ENCODE data around the gene RFX4.

RFX4 gene

DNA sequence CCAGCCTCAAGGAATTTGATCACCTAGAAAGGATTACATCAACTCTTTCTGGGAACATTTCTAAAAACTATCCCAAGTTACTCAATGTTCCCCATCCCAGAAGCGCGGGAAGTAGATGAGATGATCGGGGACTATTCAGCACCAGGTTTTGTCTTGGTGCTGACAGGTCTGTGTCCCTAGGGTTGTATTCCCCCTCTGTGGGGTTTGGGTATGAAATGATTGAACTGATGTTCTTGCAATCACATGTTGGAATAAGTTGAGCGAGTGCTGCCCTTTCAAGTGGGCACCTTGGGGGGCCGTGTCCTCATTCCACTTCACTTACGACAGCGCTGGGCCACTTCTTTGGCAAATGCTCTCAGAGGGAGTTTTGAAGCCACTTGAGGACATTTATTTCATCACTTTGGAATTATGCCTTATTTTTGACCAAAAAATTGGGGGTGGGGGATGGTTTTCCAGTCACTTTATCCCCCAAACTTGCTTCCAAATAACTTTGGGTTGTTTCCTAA is 69.8 kb downstream of the RFX4 start:
- Histone ChIP-seq H3K4me1 (ENCODE audit: insufficient read depth, low read length) (no peaks in the 10 kb centered on the region), H3K9me3 (ENCODE audit: low read length) (no peaks in the 10 kb centered on the region), H3K36me3 (ENCODE audit: insufficient read depth, low read length) (no peaks in the 10 kb centered on the region), H3K27ac (ENCODE audit: low read depth, low read length) (no peak overlapping the region), H3K27me3 (ENCODE audit: control insufficient read depth in 1 of 2, insufficient read depth in 2 of 2, low read length in 2 of 2) (no peaks in the 10 kb centered on the region), H3K4me3 (ENCODE audit: low read depth in 1 of 2, low read length in 2 of 2) (no peak overlapping the region), H3K9ac (ENCODE audit: low read length) (no peak overlapping the region)

DNA sequence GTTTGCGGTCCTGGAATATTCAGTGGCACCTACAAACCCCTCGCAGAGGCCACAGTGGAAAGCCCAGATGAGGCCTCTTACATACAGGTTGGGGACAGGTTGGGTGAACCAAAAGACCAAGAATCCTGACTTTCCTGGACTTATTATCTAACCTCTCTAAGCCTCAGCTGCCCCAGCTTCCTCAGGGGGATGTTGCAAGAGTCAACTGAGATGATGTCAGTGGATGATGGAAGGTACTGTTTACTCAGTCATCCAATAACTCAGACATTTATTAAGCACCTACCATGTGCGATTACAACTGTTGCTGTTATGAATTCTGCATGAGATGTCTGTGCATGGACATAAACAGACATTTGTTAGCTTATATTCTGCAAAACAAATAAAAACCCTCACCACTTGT is 72.8 kb downstream of the RFX4 start:
- no peaks in the 10 kb centered on the region for H3K4me1 ChIP-seq (ENCODE audit: insufficient read depth, low read length)
- no peak overlapping the region for H3K9ac ChIP-seq (ENCODE audit: low read length)
- H3K36me3 ChIP-seq (ENCODE audit: insufficient read depth, low read length) = no peaks in the 10 kb centered on the region
- no peak overlapping the region for H3K4me3 ChIP-seq (ENCODE audit: low read depth in 1 of 2, low read length in 2 of 2)
- no peaks in the 10 kb centered on the region for H3K27me3 ChIP-seq (ENCODE audit: control insufficient read depth in 1 of 2, insufficient read depth in 2 of 2, low read length in 2 of 2)
- no peaks in the 10 kb centered on the region for H3K9me3 ChIP-seq (ENCODE audit: low read length)
- no peak overlapping the region for H3K27ac ChIP-seq (ENCODE audit: low read depth, low read length)

DNA sequence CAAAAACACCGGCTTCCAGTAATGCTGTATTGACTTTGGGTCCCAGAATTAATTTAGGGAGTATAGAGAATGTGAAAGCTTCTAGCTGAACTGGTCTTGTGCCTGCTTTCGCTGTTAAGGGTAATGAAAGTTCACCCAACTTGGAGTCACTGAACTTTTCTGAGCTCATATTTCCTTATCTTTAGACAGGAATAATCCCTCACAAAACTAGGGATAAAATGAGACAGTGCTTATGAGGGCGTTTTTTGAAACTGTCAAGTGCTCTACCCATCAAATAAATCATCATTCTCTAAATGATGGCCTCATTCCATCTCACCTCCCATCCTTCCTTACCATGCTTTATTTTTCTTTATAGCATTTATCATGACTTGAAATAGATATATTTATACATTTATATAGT is 74.7 kb downstream of the RFX4 start:
- H3K36me3 ChIP-seq (ENCODE audit: insufficient read depth, low read length) = no peaks in the 10 kb centered on the region
- no peak overlapping the region for H3K9ac ChIP-seq (ENCODE audit: low read length)
- no peak overlapping the region for H3K27ac ChIP-seq (ENCODE audit: low read depth, low read length)

GRCh38 chr12:106663385-106663784 is 80.6 kb downstream of the RFX4 start:
- H3K4me1 ChIP-seq (ENCODE audit: insufficient read depth, low read length) = no peaks in the 10 kb centered on the region
- no peak overlapping the region for H3K4me3 ChIP-seq (ENCODE audit: low read depth in 1 of 2, low read length in 2 of 2)
- no peak overlapping the region for H3K27ac ChIP-seq (ENCODE audit: low read depth, low read length)
- H3K9me3 ChIP-seq (ENCODE audit: low read length) = peaks cover 7% of the 10 kb centered on the region
- H3K9ac ChIP-seq (ENCODE audit: low read length) = no peak overlapping the region
- H3K36me3 ChIP-seq (ENCODE audit: insufficient read depth, low read length) = no peaks in the 10 kb centered on the region
- no peaks in the 10 kb centered on the region for H3K27me3 ChIP-seq (ENCODE audit: control insufficient read depth in 1 of 2, insufficient read depth in 2 of 2, low read length in 2 of 2)

More for the DNA sequence above, 74.7 kb downstream of the RFX4 start:
- H3K4me1 ChIP-seq (ENCODE audit: insufficient read depth, low read length) = no peaks in the 10 kb centered on the region
- H3K27me3 ChIP-seq (ENCODE audit: control insufficient read depth in 1 of 2, insufficient read depth in 2 of 2, low read length in 2 of 2) = no peaks in the 10 kb centered on the region
- no peak overlapping the region for H3K4me3 ChIP-seq (ENCODE audit: low read depth in 1 of 2, low read length in 2 of 2)
- H3K9me3 ChIP-seq (ENCODE audit: low read length) = no peaks in the 10 kb centered on the region

- no peak overlapping the region for H3K9ac ChIP-seq (ENCODE audit: low read length)
- H3K36me3 ChIP-seq (ENCODE audit: insufficient read depth, low read length) = no peaks in the 10 kb centered on the region
These were observed 86.4 kb downstream of the RFX4 start for GRCh38 chr12:106669216-106669615.

GRCh38 chr12:106670131-106670530 is 87.3 kb downstream of the RFX4 start:
- no peaks in the 10 kb centered on the region for H3K27me3 ChIP-seq (ENCODE audit: control insufficient read depth in 1 of 2, insufficient read depth in 2 of 2, low read length in 2 of 2)
- H3K4me1 ChIP-seq (ENCODE audit: insufficient read depth, low read length) = no peaks in the 10 kb centered on the region
- H3K4me3 ChIP-seq (ENCODE audit: low read depth in 1 of 2, low read length in 2 of 2) = no peak overlapping the region
- H3K9me3 ChIP-seq (ENCODE audit: low read length) = no peaks in the 10 kb centered on the region
- no peaks in the 10 kb centered on the region for H3K36me3 ChIP-seq (ENCODE audit: insufficient read depth, low read length)
- H3K27ac ChIP-seq (ENCODE audit: low read depth, low read length) = no peak overlapping the region
- no peak overlapping the region for H3K9ac ChIP-seq (ENCODE audit: low read length)

More at GRCh38 chr12:106669216-106669615, 86.4 kb downstream of the RFX4 start:
- H3K9me3 ChIP-seq (ENCODE audit: low read length) = no peaks in the 10 kb centered on the region
- no peak overlapping the region for H3K4me3 ChIP-seq (ENCODE audit: low read depth in 1 of 2, low read length in 2 of 2)
- no peaks in the 10 kb centered on the region for H3K4me1 ChIP-seq (ENCODE audit: insufficient read depth, low read length)
- no peak overlapping the region for H3K27ac ChIP-seq (ENCODE audit: low read depth, low read length)
- no peaks in the 10 kb centered on the region for H3K27me3 ChIP-seq (ENCODE audit: control insufficient read depth in 1 of 2, insufficient read depth in 2 of 2, low read length in 2 of 2)

- Histone ChIP-seq H3K4me3 (ENCODE audit: low read depth in 1 of 2, low read length in 2 of 2) (no peak overlapping the region), H3K27ac (ENCODE audit: low read depth, low read length) (no peak overlapping the region), H3K27me3 (ENCODE audit: control insufficient read depth in 1 of 2, insufficient read depth in 2 of 2, low read length in 2 of 2) (no peaks in the 10 kb centered on the region), H3K9ac (ENCODE audit: low read length) (no peak overlapping the region), H3K4me1 (ENCODE audit: insufficient read depth, low read length) (no peaks in the 10 kb centered on the region), H3K36me3 (ENCODE audit: insufficient read depth, low read length) (no peaks in the 10 kb centered on the region), H3K9me3 (ENCODE audit: low read length) (no peaks in the 10 kb centered on the region)
These were observed 89.0 kb downstream of the RFX4 start for GRCh38 chr12:106671840-106672239.

- Histone ChIP-seq H3K36me3 (ENCODE audit: insufficient read depth, low read length) (no peaks in the 10 kb centered on the region), H3K9me3 (ENCODE audit: low read length) (no peaks in the 10 kb centered on the region), H3K4me3 (ENCODE audit: low read depth in 1 of 2, low read length in 2 of 2) (no peak overlapping the region), H3K9ac (ENCODE audit: low read length) (no peak overlapping the region), H3K27me3 (ENCODE audit: control insufficient read depth in 1 of 2, insufficient read depth in 2 of 2, low read length in 2 of 2) (no peaks in the 10 kb centered on the region), H3K4me1 (ENCODE audit: insufficient read depth, low read length) (no peaks in the 10 kb centered on the region), H3K27ac (ENCODE audit: low read depth, low read length) (no peak overlapping the region)
These were observed 89.7 kb downstream of the RFX4 start for GRCh38 chr12:106672314-106673025.

DNA sequence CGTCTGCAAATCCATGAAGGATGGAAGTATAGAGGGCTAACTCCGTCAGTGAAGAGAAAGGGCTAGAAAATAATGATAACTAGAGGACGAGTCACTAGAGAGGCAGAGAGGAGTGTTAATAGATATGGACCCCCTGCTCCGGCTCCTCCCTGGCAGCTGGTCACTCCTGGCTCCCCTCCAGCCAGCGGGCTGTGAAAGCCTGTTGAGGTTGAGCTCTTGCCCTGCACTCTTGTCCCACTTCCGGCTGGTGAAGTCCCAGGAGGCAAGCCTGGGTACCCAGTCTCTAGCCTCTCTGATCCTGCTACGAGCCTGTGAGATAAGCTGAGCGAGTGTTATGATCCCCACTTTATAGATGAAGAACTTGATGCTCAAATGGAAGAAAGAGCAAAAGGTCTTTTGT is 90.3 kb downstream of the RFX4 start:
- no peaks in the 10 kb centered on the region for H3K36me3 ChIP-seq (ENCODE audit: insufficient read depth, low read length)
- H3K9ac ChIP-seq (ENCODE audit: low read length) = no peak overlapping the region
- no peak overlapping the region for H3K4me3 ChIP-seq (ENCODE audit: low read depth in 1 of 2, low read length in 2 of 2)
- no peaks in the 10 kb centered on the region for H3K9me3 ChIP-seq (ENCODE audit: low read length)
- no peak overlapping the region for H3K27ac ChIP-seq (ENCODE audit: low read depth, low read length)
- no peaks in the 10 kb centered on the region for H3K27me3 ChIP-seq (ENCODE audit: control insufficient read depth in 1 of 2, insufficient read depth in 2 of 2, low read length in 2 of 2)
- no peaks in the 10 kb centered on the region for H3K4me1 ChIP-seq (ENCODE audit: insufficient read depth, low read length)

GRCh38 chr12:106675651-106676435 is 93.0 kb downstream of the RFX4 start:
- Histone ChIP-seq H3K36me3 (ENCODE audit: insufficient read depth, low read length) (no peaks in the 10 kb centered on the region), H3K27me3 (ENCODE audit: control insufficient read depth in 1 of 2, insufficient read depth in 2 of 2, low read length in 2 of 2) (no peaks in the 10 kb centered on the region), H3K4me3 (ENCODE audit: low read depth in 1 of 2, low read length in 2 of 2) (no peak overlapping the region), H3K9ac (ENCODE audit: low read length) (no peak overlapping the region), H3K4me1 (ENCODE audit: insufficient read depth, low read length) (no peaks in the 10 kb centered on the region), H3K9me3 (ENCODE audit: low read length) (no peaks in the 10 kb centered on the region), H3K27ac (ENCODE audit: low read depth, low read length) (no peak overlapping the region)

GRCh38 chr12:106679574-106679973 is 96.8 kb downstream of the RFX4 start:
- H3K36me3 ChIP-seq (ENCODE audit: insufficient read depth, low read length) = no peaks in the 10 kb centered on the region
- H3K4me1 ChIP-seq (ENCODE audit: insufficient read depth, low read length) = no peaks in the 10 kb centered on the region
- no peaks in the 10 kb centered on the region for H3K27me3 ChIP-seq (ENCODE audit: control insufficient read depth in 1 of 2, insufficient read depth in 2 of 2, low read length in 2 of 2)
- no peak overlapping the region for H3K27ac ChIP-seq (ENCODE audit: low read depth, low read length)
- no peak overlapping the region for H3K4me3 ChIP-seq (ENCODE audit: low read depth in 1 of 2, low read length in 2 of 2)
- no peak overlapping the region for H3K9ac ChIP-seq (ENCODE audit: low read length)
- no peaks in the 10 kb centered on the region for H3K9me3 ChIP-seq (ENCODE audit: low read length)

Measured in muscle layer of colon (tissue), 2 donors.